ENCODE data around the gene SLC17A7.
"Not testable (repeated sequence)": the region's sequence is repeated elsewhere in the genome, so short reads cannot be mapped to it uniquely, and the experiment has no call there.

Gene SLC17A7

DNA sequence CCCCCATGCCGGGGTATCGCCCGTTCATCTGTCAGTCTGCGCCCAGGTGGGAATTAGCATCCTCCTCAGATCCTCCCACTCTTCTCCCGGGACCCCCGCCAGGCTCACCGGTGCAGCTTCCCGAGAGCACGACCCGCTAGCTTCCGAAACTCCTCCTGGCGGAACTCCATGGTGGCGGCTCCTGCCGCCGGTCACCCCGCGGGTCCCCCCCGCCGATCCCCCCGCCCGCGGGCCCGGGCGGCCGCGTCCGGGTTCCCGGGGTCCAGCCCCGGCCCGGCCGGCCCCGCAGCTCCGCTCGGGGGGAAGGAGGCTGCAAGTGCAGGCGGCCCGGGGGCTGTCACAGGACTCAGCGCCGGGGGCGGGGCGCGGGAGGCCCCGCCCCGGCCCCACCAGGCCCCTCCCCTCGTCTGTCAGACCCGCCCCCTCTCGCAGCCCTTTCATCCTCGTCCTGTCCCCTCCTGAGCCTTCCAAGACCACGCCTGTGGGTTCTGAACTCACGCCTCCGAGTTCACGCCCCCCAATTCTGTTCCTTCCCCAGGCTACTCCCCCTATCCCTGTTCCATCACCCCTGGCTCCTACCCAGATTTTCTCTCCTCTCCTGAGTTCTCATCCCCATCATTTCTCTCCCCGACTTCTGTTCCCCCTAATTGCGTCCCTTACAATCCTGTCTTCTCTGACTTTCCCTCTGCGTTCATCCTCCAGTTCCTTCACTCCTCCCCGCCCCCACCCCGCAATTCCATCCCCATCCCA is at the start of gene SLC17A7:
Gene SLC17A7, minus strand, starts transcription at position 318 of the 750 bp plus-strand sequence. Its CDS starts 148 bp downstream, at position 170.
- DNase-seq = peak in 2 of 4 experiments; percentile 11 to 27

DNA sequence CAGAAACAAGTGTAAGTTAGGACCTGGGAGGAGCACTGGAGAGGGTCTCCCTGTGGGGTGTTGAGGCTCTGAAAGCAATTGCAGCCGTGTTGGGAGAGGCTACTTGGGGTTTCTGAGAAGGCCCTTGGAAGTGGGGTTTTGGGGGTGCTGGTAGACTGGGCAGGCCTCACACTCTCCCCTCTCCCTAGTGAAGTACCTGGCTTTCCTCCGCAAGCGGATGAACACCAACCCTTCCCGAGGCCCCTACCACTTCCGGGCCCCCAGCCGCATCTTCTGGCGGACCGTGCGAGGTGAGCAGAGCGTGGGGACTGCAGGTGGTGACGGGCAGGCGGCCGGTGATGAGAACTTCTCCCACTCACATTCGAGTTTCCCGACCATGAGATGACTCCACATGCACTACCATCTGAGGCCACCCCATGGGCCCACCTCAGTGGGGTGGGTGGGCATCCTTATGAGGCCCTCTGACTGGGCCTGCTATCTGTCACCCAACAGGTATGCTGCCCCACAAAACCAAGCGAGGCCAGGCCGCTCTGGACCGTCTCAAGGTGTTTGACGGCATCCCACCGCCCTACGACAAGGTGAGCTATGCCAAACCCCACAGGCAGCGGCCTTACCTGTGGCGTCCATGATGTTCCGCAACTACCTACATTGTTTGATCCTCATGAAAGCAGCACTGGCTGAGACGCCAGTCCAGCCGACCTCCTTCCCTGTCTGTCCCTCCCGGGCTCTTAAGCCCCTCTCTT is 49.1 kb upstream of the SLC17A7 start:
- DNase-seq = no peak

DNA sequence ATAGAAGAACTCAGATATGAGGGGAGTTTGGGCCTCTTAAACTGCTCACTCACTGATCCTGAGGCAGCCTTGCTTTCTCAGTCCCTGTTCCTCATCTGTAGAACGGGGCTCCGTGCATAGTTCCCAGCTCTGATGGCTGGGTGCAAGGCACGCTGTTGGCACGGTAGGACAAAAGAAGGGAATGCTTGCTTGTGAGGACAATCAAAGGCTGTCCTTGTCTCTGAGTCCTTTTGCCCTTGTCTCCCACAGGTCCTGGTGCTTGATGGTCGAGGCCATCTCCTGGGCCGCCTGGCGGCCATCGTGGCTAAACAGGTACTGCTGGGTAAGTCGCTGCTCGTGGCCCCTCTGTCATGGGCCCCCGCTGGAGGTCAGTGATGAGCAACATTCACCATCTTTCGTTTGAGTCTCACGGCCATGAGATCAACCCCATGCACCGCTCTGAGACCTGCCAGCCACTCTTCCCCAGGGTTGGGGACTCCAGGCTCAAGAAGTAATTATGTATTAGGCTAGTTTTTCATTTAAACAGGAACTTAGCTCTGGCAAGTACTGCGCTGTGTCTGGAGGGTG is 48.4 kb upstream of the SLC17A7 start:
- DNase-seq = no peak

DNA sequence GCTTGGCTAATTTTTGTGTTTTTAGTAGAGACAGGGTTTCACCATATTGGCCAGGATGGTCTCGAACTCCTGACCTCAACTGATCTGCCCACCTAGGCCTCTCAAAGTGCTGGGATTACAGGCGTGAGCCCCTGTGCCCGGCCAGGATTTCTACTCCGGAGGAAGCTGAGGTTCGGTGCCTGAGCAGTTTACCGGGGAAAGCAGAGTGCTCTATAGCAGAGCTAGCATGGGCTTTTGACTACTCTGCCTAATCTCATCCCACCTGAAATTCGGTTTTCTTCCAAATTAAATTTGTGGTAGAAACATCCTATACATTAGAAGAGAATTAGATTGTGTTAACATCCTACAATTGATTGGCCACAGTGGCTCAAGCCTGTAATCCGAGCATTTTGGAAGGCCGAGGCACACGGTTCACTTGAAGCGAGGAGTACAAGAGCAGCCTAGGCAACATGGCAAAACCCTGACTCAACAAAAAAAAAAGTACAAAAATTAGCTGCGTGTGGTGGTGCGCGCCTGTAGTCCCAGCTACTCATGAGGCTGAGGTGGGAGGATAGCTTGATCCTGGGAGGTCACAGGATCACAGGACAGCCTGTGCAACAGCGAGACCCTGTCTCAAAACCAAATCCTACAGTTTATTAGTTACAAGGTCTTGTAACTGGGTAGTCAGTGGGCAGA is 47.7 kb upstream of the SLC17A7 start:
- DNase-seq = no peak

DNA sequence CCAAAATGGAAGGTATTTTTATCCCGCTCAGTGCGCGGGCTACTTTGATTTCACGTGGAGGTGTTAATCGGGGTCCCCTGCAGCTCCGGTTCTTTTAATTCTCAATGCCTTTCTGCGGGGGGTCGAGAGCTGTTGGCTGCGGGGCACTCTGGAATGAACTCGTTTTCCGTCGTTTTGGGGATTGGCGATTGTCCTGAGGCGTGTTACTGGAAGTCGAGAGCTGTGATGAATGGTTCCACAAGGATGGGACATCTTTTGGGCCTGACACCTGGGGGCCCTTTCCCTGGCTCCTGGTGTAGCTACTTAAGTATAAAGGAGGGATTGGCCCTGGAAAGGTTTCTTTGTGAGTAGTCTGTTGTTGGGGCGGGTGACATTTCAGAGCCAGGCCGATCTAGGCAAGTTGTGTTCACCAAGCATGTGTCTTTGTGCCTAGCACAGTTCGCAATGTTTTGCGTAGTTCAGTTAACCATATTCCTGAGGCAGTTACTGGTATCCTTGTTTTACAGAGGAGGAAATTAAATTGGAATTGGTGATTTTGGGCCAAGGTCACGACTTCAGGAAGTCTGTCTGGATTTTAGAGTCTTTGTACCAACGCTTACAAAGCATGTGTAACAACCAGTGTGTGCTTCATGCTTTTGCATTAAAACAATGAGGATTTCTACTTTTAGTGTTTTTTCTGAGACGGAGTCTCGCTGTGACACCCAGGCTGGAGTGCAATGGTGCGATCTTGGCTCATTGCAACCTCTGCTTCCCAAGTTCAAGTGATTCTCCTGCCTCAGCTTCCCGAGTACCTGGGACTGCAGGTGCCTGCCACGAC is 46.9 kb upstream of the SLC17A7 start:
- no peak for DNase-seq

DNA sequence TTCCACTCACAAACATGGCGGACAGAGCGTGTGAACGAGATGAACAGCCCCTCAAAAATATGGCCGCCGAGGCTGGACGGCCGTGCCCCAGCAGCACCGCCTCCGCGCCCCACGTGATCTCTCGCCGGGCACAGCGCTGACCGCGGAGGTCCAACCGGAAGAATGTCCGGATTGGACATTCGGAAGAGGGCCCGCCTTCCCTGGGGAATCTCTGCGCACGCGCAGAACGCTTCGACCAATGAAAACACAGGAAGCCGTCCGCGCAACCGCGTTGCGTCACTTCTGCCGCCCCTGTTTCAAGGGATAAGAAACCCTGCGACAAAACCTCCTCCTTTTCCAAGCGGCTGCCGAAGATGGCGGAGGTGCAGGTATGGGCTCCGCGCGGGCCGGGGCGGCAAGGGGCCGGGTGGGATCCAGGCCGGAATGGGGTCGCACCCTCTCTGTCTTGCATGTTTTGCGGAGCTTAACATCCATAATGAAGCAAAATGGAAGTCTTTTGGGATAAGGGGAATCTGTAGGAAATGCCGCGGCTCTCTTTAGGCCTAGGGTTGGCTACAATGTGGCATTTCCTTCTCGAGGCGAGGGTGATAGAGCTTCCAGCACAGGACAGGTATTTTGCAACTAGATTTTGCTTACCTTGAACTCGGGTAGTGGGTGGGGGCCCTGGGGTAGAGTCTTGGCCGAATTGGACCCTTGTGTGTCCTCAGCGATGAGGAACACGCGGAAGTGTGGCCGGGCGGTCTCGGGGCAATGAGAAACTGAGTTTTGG is 46.1 kb upstream of the SLC17A7 start, which contains the start of gene RPL13A:
Gene RPL13A, plus strand, starts transcription at position 332 of the 769 bp plus-strand sequence. Its CDS starts 22 bp downstream, at position 354.
- DNase-seq = peak; percentile 99

DNA sequence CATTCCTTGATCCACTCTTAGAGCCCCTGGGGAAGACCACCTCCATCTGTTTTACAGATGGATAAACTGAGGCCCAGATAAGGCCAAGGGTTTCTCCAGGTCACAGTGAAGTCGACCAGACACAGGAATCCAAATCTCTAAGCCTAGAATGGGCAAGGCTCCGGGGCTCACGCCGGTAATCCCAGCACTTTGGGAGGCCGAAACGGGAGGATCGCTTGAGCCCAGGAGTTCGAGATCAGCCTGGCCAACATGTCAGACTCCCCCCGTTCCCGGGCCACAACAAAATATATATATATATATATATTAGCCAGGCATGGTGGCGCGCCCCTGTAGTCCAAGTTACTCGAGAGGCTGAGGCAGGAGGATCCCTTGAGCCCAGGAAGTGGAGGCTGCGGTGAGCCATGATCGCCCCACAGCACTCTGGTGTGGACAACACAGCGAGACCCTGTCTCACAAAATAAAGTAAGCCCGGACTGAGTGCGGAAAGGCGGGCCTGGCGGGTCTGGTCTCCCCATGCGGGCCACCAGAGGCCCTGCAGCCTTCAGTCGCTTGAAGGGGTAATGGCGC is 45.5 kb upstream of the SLC17A7 start:
- no peak for DNase-seq

DNA sequence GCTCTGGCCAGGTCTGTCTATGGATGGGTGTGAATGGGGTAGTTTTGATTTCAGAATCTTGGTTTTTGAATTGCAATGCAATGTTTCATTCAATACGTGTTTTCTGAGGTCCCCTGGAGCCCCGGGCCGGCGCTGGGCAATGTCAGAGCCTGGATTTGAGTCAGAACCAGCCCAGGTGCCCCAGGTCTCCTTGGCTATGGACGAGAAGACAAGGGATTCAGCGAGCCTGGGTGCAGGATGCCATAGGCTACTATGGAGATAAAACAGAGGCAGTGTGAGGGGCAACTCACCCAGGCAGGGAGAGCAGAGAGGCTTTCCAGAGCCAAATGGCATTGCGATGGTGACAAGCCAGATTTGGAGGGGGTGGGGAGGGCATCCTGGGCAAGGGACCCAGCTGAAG is 44.9 kb upstream of the SLC17A7 start:
- DNase-seq = no peak

DNA sequence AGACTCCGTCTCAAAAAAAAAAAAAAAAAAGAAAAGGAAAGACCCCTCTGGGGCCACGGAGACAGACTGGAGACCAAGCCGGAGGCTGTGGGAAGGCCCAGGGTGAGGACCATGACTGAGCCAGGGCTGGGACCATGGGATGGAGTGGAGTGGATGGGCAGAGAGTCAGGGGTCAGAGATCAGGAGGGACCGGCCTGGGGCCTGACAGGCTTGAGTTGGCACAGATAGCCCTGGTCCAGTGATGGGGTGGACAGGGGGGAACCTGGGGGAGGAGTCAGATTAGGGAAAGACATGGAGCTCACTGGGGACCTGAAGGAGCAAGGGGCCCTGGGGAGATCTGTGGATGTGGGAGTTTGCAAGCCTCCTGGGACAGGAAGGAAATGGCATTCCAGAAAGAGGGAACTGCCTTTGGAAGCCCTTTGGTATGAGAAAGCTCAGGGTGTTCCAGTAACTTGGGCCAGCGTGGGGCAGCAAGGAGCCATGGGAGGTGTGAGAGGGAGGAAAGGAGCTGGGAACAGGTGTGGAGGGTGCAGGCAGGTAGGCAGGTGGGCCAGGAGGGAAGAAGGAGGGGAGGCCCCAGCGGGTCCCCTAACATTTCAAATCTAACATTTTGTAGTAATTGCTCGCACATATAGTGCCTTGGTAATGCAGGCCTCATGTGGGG is 39.8 kb upstream of the SLC17A7 start:
- no peak for DNase-seq

DNA sequence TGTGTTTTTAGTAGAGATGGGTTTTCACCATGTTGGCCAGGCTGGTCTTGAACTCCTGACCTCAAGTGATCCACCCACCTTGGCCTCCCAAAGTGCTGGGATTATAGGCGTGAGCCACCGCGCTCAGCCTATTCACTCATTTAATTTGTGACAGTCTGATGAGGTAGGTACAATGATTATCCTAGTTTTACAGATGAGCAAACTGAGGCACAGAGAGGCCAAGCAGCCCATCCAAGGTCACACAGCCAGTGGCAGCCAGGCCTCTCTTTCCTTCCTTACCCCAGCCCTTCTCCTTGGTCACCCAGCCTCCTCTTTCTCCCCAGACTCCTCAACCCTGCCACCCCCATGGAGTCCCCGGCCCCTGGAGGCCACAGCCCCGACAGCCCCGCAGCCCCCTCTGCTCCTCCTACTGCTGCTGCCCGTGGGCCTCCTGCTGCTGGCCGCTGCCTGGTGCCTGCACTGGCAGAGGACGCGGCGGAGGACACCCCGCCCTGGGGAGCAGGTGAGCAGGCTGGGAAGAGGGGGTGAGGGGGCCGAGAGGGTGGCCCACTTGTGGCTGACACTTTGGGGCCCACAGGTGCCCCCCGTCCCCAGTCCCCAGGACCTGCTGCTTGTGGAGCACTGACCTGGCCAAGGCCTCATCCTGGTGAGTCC is 38.8 kb upstream of the SLC17A7 start:
- DNase-seq = no peak

DNA sequence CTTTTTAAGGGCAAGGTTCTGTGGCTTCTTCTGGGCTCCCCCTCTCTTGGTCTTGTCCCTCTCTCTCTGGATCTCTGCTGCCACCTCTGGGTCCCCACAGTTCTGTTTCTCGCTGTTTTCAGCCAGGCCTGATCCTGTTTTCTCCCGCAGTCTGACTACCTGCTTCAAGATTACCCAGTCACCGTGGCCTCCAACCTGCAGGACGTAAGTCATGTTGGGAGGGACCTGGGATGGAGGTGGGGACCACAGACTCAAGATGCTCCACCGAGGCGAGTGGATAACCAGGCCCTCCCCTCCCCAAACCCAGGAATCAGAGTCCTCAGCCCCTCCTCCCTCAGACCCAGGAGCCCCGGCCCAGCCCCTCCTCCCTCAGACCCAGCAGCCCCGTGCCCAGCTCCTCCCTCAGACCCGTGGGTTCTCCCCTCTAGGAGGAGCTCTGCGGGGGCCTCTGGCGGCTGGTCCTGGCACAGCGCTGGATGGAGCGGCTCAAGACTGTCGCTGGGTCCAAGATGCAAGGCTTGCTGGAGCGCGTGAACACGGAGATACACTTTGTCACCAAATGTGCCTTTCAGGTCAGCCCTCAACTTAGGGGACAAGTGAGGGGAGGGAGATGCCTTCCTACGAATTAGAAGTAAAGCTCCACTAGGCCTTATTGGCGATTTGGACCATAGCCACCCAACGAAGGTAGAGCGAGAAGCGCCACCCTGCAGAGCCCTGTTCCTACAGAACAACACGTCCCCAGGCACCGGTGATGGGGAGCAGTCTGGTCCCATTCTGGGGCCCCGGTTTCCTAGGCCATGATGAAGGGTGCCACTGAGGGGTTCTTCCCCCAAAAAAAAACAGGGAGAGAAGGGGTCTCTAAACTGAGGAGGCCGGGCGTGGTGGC is 34.9 kb upstream of the SLC17A7 start:
- peak in 3 of 4 experiments; percentile 32 to 61 (median 36) for DNase-seq

DNA sequence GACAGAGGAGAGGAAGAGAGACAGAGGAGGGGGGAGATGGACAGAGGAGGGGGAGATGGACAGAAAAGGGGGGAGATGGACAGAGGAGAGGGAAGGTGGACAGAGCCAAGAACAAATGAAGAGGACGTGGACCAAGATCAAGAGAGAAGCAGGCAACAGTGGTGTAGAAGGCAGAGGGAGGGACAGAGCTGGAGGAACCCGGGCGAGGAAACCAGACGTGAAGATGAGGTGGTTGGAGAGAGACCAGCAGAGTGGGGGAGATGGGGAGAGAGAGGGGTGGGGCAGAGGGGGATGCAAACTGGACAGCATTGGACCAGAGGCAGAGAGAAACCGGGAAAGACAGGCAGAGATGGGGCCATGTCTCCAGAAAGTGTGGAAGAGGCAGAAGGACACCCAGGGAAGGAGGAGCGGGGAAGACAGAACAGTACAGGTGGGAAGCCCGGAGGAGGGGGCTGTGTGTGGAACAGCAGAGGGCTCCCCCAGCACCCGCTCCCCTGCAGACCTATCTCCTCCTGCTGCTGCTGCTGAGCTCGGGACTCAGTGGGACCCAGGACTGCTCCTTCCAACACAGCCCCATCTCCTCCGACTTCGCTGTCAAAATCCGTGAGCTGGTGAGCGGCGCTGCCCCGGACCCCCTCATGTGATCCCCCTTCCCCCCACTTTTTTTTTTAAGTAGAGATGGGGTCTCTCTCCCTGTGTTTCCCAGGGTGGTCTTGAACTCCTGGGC is 34.0 kb upstream of the SLC17A7 start:
- DNase-seq = no peak

DNA sequence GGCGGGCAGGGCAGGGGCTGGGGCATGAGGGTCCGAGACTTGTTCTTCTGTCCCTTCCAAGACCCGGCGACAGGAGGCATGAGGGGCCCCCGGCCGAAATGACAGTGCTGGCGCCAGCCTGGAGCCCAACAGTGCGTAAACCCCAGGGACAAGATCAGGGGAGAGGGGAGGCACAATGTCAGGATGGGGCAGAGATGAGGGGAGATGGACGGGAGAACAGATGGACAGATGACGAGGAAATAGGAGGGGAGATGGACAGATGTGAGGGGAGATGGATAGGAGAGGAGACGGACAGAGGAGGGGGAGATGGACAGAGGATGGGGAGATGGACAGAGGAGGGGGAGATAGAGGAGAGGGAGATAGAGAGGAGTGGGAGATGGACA is 33.2 kb upstream of the SLC17A7 start:
- no peak for DNase-seq

DNA sequence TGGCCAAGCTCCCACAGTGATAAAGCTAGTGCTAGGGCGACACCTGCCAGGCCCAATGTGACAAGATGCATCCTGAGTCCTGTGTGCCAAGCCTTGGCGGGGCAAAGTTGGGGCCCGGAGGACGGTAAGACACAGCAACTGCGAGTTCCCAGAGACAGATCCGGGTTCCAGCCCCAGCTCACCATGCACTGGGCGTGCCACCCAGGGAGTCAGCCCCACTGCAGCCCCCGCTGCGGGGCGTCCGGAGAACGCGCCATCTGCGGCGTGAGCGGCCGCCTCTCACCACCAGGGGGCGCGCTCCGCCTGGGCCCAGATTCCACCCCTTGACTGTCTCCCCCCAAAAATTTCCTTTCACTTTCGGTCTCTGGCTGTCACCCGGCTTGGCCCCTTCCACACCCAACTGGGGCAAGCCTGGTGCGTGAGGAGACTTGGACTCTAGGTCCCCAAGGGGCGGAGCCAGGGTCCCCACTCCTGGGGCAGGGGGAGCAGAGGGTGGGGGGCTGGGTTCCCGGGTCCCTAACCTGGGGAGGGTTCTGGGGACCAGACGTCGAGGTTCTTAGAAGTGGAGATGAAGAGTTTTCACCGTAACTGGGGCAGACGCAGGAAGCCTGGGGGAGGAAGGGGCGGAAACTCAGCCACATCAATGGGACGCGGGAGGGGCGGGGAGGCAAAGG is 32.7 kb upstream of the SLC17A7 start, which contains the start of gene FLT3LG:
Gene FLT3LG, plus strand, starts transcription at position 348 of the 674 bp plus-strand sequence. CDS start 425 bp downstream, outside the sequence.
- peak; percentile 81 to 89 (median 85) for DNase-seq

DNA sequence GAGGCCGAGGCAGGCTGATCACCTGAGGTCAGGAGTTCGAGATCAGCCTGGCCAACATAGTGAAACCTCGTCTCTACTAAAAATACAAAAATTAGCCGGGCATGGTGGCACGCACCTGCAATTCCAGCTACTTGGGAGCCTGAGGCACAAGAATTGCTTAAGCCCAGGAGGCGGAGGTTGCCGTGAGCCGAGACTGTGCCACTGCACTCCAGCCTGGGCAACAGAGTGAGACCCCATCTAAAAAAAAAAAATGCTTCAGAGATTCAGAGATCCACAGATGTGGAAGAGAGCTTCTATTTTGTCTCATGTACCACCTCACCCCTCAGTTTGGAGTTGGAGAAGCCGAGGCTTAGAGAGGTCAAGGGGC is 32.2 kb upstream of the SLC17A7 start:
- not testable (repeated sequence) for DNase-seq

DNA sequence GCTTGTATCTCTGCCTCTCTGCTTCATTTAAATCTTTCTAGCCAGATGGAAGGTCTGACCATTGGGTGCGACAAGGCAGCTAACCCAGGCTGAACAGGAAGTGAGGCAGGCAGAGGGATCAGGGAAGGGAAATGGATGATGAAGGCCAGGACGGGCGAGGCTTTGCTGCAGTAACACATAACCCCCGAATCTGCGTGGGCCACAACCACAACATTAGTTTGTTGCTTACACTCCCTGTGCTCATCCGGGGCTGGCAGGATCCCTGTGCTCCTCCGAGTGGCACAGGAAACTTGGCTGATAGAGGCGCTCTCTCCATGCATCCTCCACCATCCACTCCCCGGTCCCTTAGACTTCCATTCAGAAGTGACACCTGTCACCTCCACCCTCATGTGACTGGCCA is 31.6 kb upstream of the SLC17A7 start:
- no peak for DNase-seq

DNA sequence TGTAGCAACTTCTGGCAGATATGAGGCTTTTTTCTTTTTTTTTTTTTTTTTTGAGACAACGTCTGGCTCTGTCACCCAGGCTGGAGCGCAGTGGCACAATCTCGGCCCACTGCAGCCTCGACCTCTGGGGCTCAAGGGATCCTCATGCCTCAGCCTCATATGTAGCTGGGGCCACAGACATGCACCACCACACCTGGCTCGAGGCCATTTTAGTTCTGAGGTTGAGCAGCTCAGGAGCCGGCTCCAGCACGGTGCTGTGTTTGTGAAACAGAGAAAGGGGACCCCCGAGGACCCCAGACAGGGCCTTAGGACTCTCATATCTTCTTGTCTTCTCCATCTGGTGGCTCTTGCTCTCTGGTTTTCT is 29.3 kb upstream of the SLC17A7 start:
- no peak for DNase-seq
